Measurements from ENCODE around the gene FITM1.

FITM1 gene

GRCh38 chr14:24096545-24097181 lies 33.8 kb upstream of the FITM1 start:
- Histone ChIP-seq H3K27ac (ENCODE audit: insufficient read depth in 1 of 2, low read depth in 1 of 2, low read length in 2 of 2, poor library complexity in 1 of 2, severe bottlenecking in 2 of 2) (no peak overlapping the region), H3K4me1 (ENCODE audit: control extremely low read depth in 1 of 4, control insufficient read depth in 4 of 4, insufficient read depth in 4 of 4, low read length in 3 of 4) (peaks cover 0 to 34% (median 27%) of the 10 kb centered on the region in 4 experiments), H3K36me3 (ENCODE audit: control insufficient read depth in 4 of 4, insufficient read depth in 4 of 4, low read length in 3 of 4) (peaks cover 0 to 44% (median 21%) of the 10 kb centered on the region in 4 experiments), H3K9me3 (ENCODE audit: control extremely low read depth in 1 of 5, control insufficient read depth in 4 of 5, insufficient read depth in 2 of 5, low read depth in 1 of 5, low read length in 4 of 5) (no peaks in the 10 kb centered on the region), H3K27me3 (replicated peaks in 2 of 5; ENCODE audit: control insufficient read depth in 4 of 5, insufficient read depth in 5 of 5, low read length in 4 of 5) (no peaks in the 10 kb centered on the region), H3K4me3 (ENCODE audit: control insufficient read depth in 1 of 7, extremely low read depth in 1 of 7, insufficient read depth in 4 of 7, low read depth in 2 of 7, low read length in 6 of 7) (no peak overlapping the region)
- DNase-seq: no peak
- WGBS (ENCODE audit: insufficient coverage): 100% methylated on average over 8 of the region's 8 CpGs
- POLR2A ChIA-PET: no interaction called here
- CTCF ChIA-PET: interaction anchor here (0.8 to 7.1 kb wide), 5 partner anchors 11 to 38 kb away, joined by 3 to 83 read pairs (median 5); partner anchors contain the start of genes DCAF11 and NRL

GRCh38 chr14:24098229-24098926 lies 32.1 kb upstream of the FITM1 start:
- Histone ChIP-seq H3K36me3 (ENCODE audit: control insufficient read depth in 4 of 4, insufficient read depth in 4 of 4, low read length in 3 of 4) (peaks cover 0 to 55% (median 27%) of the 10 kb centered on the region in 4 experiments), H3K27me3 (replicated peaks in 2 of 5; ENCODE audit: control insufficient read depth in 4 of 5, insufficient read depth in 5 of 5, low read length in 4 of 5) (no peaks in the 10 kb centered on the region), H3K27ac (ENCODE audit: insufficient read depth in 1 of 2, low read depth in 1 of 2, low read length in 2 of 2, poor library complexity in 1 of 2, severe bottlenecking in 2 of 2) (no peak overlapping the region), H3K9me3 (ENCODE audit: control extremely low read depth in 1 of 5, control insufficient read depth in 4 of 5, insufficient read depth in 2 of 5, low read depth in 1 of 5, low read length in 4 of 5) (no peaks in the 10 kb centered on the region), H3K4me3 (ENCODE audit: control insufficient read depth in 1 of 7, extremely low read depth in 1 of 7, insufficient read depth in 4 of 7, low read depth in 2 of 7, low read length in 6 of 7) (no peak overlapping the region), H3K4me1 (ENCODE audit: control extremely low read depth in 1 of 4, control insufficient read depth in 4 of 4, insufficient read depth in 4 of 4, low read length in 3 of 4) (peaks cover 0 to 24% (median 18%) of the 10 kb centered on the region in 4 experiments)
- no peak for DNase-seq
- ChIA-PET CTCF (interaction anchor here (0.9 to 7.1 kb wide), 4 partner anchors 10 to 60 kb away, joined by 3 to 83 read pairs (median 4); partner anchors contain the start of gene EMC9), POLR2A (no interaction called here)
- 96% methylated on average over 16 of the region's 16 CpGs for WGBS (ENCODE audit: insufficient coverage)

GRCh38 chr14:24098927-24099813 lies 31.3 kb upstream of the FITM1 start:
- ChIA-PET CTCF (interaction anchor here (7.1 kb wide), 1 partner anchor 9 kb away, joined by 83 read pairs; no protein-coding TSS in a partner anchor), POLR2A (no interaction called here)
- Histone ChIP-seq H3K9me3 (ENCODE audit: control extremely low read depth in 1 of 5, control insufficient read depth in 4 of 5, insufficient read depth in 2 of 5, low read depth in 1 of 5, low read length in 4 of 5) (no peaks in the 10 kb centered on the region), H3K27ac (ENCODE audit: insufficient read depth in 1 of 2, low read depth in 1 of 2, low read length in 2 of 2, poor library complexity in 1 of 2, severe bottlenecking in 2 of 2) (no peak overlapping the region), H3K4me3 (ENCODE audit: control insufficient read depth in 1 of 7, extremely low read depth in 1 of 7, insufficient read depth in 4 of 7, low read depth in 2 of 7, low read length in 6 of 7) (no peak overlapping the region), H3K27me3 (replicated peaks in 2 of 5; ENCODE audit: control insufficient read depth in 4 of 5, insufficient read depth in 5 of 5, low read length in 4 of 5) (no peaks in the 10 kb centered on the region), H3K36me3 (ENCODE audit: control insufficient read depth in 4 of 4, insufficient read depth in 4 of 4, low read length in 3 of 4) (peaks cover 0 to 63% (median 30%) of the 10 kb centered on the region in 4 experiments), H3K4me1 (ENCODE audit: control extremely low read depth in 1 of 4, control insufficient read depth in 4 of 4, insufficient read depth in 4 of 4, low read length in 3 of 4) (peaks cover 0 to 16% (median 13%) of the 10 kb centered on the region in 4 experiments)
- 96% methylated on average over 15 of the region's 17 CpGs for WGBS (ENCODE audit: insufficient coverage)
- DNase-seq: no peak

DNA sequence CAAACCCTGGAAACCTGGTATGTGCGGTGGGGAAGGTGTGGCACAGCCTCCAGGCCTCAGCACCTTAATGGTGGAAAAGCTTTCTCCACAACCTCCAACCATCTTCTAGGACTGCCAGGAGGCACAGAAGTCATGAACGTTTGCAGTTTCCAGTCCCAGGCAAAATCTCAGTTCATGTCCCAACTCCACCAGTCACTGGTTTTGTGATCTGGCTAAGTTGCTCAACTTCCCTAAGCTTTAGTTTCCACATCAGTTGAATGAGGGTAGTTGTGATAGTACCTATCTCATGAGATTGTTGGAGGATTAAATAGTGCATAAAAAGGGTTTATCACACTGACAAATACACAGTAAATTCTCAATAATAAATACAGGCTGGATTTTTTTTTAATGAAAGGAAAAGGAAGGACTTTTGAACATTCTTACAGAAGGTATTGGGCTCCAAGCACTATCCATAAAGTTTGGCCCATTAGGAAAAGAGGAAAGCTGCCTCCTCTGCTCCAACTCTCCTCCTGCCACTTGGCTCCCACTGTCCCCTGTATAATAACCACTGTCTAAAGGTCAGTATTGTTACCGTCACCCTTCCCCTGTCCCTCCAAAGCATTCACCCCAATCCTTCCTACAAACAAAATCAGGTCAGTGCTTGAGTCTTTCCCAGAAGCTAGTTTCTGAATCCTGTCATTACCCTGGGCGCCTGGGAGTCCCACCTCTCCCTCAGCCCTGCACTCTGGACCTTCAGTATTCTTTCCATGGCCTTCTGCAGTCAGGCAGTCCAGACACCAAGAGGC lies 30.1 kb upstream of the FITM1 start:
- CTCF ChIA-PET: interaction anchor here (1.1 to 11.6 kb wide), 3 partner anchors 8 to 41 kb away, joined by 3 to 188 read pairs (median 83); no protein-coding TSS in a partner anchor
- peaks cover 0 to 6% (median 5%) of the 10 kb centered on the region in 4 experiments for H3K4me1 ChIP-seq (ENCODE audit: control extremely low read depth in 1 of 4, control insufficient read depth in 4 of 4, insufficient read depth in 4 of 4, low read length in 3 of 4)
- POLR2A ChIA-PET: no interaction called here
- H3K4me3 ChIP-seq (ENCODE audit: control insufficient read depth in 1 of 7, extremely low read depth in 1 of 7, insufficient read depth in 4 of 7, low read depth in 2 of 7, low read length in 6 of 7): no peak overlapping the region
- peaks cover 0 to 68% (median 34%) of the 10 kb centered on the region in 4 experiments for H3K36me3 ChIP-seq (ENCODE audit: control insufficient read depth in 4 of 4, insufficient read depth in 4 of 4, low read length in 3 of 4)
- H3K27me3 ChIP-seq (replicated peaks in 2 of 5; ENCODE audit: control insufficient read depth in 4 of 5, insufficient read depth in 5 of 5, low read length in 4 of 5): no peaks in the 10 kb centered on the region
- no peak for DNase-seq
- H3K9me3 ChIP-seq (ENCODE audit: control extremely low read depth in 1 of 5, control insufficient read depth in 4 of 5, insufficient read depth in 2 of 5, low read depth in 1 of 5, low read length in 4 of 5): peaks cover 0 to 5% (median 0%) of the 10 kb centered on the region in 5 experiments
- no peak overlapping the region for H3K27ac ChIP-seq (ENCODE audit: insufficient read depth in 1 of 2, low read depth in 1 of 2, low read length in 2 of 2, poor library complexity in 1 of 2, severe bottlenecking in 2 of 2)
- WGBS (ENCODE audit: insufficient coverage): 96% methylated on average over 2 of the region's 4 CpGs

GRCh38 chr14:24100982-24101494 lies 29.4 kb upstream of the FITM1 start:
- 97% methylated on average over 3 of the region's 3 CpGs for WGBS (ENCODE audit: insufficient coverage)
- Histone ChIP-seq H3K36me3 (ENCODE audit: control insufficient read depth in 4 of 4, insufficient read depth in 4 of 4, low read length in 3 of 4) (peaks cover 0 to 68% (median 34%) of the 10 kb centered on the region in 4 experiments), H3K27ac (ENCODE audit: insufficient read depth in 1 of 2, low read depth in 1 of 2, low read length in 2 of 2, poor library complexity in 1 of 2, severe bottlenecking in 2 of 2) (no peak overlapping the region), H3K4me3 (ENCODE audit: control insufficient read depth in 1 of 7, extremely low read depth in 1 of 7, insufficient read depth in 4 of 7, low read depth in 2 of 7, low read length in 6 of 7) (no peak overlapping the region), H3K9me3 (ENCODE audit: control extremely low read depth in 1 of 5, control insufficient read depth in 4 of 5, insufficient read depth in 2 of 5, low read depth in 1 of 5, low read length in 4 of 5) (peaks cover 0 to 5% (median 0%) of the 10 kb centered on the region in 5 experiments), H3K27me3 (replicated peaks in 2 of 5; ENCODE audit: control insufficient read depth in 4 of 5, insufficient read depth in 5 of 5, low read length in 4 of 5) (no peaks in the 10 kb centered on the region), H3K4me1 (ENCODE audit: control extremely low read depth in 1 of 4, control insufficient read depth in 4 of 4, insufficient read depth in 4 of 4, low read length in 3 of 4) (peaks cover 0 to 3% (median 0%) of the 10 kb centered on the region in 4 experiments)
- CTCF ChIA-PET: interaction anchor here (1.1 to 11.6 kb wide), 3 partner anchors 10 to 42 kb away, joined by 3 to 188 read pairs (median 7); no protein-coding TSS in a partner anchor
- POLR2A ChIA-PET: no interaction called here
- no peak for DNase-seq

Measured in common myeloid progenitor, CD34-positive (primary cell).